Subcutaneous adipose tissue (tissue), 4 donors: ENCODE results near the gene ANKRD63. TPM values are rescaled to one million over a fixed set of nuclear protein-coding genes. Genes with fewer than 3 reads are reported as not detected.

ENCODE experiments used
- total RNA-seq, 4 donors: library from RNA; depleted of rRNA; stranded (reverse); fragments of >200 nt; gene quantifications; one replicate each; pipeline ENCODE4 v1.1.0, GENCODE V29; 2016
- TF ChIP-seq, protein P1 (sequence below): fragments of 450-650 bp; IDR thresholded peaks from one replicate; pipeline ENCODE4 v1.5.1; 2016; ENCODE audit warnings: low read depth, mild to moderate bottlenecking, control low read depth, antibody characterized with exemption, moderate library complexity

The ANKRD63 gene
- total RNA-seq, 4 donors from 2014 or later, result not detected

DNA sequence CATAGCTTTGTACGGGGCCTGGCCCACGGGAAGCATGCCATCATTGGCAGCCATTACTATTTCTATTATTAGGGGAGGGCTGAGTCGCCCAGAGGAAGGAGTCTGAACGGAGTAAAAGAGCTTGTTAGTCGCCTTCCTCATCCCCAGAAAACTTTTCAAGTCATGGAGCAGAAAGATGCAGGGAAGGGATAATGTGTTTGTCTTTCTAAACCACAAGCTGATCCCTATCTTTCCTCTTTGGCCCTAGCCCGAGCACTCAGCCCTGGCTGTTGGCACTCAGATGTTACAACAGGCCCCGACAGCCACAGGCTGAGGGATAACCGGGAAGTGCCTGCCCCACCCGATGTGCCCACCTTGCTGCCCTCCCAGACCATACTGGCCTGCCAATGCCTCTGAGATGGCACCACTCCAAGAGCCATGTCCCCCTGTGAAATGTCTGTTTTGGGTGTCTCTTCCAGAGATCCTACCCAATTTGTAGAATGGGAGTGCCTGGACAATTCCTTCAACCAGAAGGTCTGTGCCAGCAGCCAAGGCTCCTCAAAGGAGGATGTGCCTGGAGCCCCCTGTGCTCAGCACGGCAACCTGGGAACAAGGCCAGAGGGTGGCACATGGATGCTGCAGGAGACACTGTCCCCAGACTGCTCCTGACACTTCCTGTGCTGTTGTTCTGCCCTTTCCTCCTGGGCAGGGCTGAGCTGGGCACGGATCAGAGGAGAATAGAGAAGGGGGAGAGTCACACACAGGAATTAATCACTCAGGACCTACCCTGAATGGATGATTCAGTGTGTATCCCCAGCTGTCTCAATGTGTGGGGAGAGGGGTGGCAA lies 33.2 kb downstream of the ANKRD63 start:
- TF ChIP-seq, protein P1, sequence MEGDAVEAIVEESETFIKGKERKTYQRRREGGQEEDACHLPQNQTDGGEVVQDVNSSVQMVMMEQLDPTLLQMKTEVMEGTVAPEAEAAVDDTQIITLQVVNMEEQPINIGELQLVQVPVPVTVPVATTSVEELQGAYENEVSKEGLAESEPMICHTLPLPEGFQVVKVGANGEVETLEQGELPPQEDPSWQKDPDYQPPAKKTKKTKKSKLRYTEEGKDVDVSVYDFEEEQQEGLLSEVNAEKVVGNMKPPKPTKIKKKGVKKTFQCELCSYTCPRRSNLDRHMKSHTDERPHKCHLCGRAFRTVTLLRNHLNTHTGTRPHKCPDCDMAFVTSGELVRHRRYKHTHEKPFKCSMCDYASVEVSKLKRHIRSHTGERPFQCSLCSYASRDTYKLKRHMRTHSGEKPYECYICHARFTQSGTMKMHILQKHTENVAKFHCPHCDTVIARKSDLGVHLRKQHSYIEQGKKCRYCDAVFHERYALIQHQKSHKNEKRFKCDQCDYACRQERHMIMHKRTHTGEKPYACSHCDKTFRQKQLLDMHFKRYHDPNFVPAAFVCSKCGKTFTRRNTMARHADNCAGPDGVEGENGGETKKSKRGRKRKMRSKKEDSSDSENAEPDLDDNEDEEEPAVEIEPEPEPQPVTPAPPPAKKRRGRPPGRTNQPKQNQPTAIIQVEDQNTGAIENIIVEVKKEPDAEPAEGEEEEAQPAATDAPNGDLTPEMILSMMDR, result no peak

DNA sequence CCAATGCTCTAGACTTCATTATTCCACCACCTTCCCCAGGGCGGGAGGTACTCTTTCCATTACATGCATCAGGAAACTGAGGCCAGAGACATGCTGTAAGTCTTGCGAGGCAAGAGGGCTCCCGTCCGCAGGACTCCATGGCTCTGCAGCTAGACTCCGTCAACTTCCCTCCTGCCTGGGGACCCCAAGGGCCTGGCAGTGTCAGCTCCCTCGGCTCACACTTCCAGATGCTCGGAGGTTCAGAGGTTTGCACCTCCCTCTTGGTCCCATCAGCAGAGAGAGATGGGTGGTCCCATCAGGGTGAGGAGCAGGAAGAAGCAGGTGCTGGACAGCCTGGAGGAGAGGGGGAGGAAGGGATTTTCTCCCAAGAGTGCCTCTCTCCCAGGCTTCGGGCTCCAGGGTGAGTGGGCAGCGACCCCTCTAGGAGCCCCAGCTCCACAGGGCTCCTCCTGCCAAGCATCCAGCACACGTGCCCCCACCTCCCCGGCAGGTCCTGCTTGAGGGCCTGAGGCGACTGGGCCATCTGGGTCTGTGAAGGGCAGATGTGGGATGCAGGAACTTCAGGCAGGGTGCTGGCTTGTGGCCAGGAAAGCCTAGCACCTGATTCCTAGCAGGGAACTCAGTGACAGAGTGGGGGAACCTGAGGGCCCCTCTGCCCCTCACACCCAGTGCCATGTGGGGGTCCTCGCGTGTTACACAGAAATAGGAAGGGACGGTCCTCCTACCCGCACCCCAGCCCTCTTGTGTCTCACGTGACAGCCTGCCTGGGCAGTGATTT lies 34.7 kb downstream of the ANKRD63 start:
- TF ChIP-seq, protein P1, result no peak

DNA sequence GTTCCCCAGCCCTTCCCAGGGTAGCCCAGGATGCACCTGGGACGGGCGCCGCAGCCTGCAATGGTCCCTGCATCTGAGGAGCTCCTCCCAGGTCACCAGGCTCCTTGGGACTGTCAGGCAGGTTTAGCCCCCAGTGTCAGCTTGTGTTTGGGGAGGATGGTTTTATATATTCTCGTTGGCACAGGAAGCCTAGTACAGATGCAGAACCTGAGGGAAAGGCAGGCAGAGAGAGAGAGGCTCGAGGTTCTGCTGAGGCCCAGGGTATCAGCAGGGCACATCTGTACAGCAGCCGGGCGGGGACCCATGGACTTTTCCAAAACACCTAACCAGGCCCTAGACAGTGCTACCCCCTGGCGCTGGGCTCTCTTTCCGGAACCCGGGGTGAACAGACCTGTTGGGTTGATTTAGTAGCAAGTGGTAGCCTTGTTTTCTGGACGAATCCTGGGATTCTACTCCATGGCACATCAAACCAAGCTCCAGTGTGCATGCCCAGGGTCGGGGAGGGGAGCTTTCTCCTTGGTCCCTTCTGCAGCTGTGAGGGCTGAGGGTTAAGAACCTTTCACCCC lies 35.4 kb downstream of the ANKRD63 start:
- TF ChIP-seq, protein P1, result no peak

DNA sequence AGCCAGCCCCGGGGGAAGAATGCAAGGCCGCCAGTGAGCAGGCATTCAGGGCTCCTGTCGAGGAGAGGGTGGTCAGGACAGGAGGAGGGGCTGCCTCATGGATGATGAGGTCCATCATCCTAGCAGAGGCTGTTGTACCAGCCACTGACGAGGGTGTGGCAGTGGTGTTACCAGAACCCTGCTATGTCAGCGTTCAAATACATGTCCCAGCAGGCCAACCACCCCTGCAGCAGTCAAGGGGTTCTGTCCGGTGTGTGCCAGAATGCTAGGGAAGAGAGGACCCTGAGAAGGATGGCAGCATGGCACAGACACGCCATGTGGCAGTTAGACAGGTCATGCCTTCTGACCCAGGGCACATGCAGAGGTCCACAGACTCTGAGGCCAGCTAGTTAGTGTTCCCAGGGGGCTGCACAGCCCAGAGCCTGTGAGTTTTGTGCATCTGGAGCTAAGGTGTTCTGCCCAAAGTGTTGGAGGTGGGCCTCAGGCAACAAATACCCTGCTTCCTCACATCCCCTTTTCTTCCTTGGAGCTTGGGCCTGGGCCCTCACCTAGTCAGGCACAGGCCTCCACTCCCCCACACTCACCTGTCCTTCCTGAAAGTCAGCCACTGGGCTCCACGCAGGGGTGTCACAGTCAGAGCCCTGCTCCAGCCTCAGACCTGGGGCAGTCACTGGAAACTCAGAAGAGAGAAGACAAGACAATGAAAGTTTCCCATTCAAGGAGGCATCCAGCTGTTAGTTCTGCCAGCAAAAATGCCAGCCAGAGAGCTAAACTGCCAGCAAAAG lies 36.2 kb downstream of the ANKRD63 start:
- TF ChIP-seq, protein P1, result no peak

DNA sequence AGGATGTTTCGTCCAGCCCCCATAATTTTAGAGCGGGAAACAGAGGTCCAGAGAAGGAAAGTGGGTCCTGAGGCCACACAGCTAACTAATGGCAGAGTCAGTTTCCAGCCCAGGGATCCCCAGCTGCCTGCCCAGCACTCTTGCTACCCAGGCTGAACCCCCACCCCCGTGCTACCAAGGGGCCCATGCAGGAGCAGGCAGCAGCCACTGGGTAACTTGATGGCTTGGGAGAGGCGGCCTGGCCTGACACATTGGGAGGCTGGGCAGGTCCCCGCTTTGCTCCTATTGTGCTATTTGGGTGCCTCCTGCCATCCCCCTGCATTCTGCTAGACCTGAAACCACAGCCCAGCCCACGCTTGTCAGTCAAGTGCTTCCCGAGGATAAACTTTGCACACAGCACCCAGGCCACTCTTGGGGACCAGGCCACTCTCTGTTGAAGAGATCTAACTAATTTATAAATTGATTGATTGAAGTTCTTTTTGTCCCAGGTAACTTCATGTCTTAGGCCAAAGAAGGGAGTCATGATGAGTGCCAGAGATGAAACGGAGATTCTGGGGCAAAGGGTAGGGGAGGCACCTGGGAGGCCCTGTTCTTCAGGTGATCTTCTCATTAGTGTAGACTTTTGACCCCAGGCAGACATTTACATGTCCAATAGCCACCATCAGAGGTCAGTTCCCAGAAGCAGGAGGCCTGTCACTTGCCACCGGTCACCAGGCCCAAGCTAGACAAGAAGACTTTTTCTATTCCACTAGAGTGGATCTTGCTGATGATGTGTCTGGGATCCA lies 37.0 kb downstream of the ANKRD63 start:
- TF ChIP-seq, protein P1, result no peak

DNA sequence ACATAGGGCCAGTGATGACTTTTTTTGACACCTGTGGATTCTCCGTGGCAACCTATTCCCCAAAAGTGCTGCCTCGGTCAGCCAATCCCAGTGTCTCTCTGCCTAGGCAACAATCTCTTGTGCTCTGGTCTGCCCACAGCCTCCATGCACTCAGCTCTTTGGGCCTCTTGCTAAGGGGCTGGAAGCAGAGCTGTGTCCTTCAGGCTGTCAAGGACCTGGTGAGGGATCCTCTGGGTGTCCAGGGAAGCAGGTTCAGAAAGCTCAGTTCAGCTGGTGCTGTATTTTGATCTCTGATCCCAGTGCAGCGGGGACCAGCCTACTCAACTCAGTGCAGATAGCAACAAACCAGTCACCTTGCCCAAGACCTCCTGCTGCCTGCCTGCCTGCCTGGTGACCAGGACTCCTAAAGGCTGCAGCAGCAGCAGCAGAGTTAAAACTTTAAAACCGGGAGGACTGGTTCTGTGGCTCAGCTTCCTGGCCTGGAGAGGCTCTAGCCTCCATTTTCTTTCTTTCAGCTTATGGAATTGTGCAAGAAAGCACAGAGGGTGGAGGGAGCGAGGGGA lies 37.8 kb downstream of the ANKRD63 start:
- TF ChIP-seq, protein P1, result no peak
